Panc1 (cell line): ENCODE results near the gene PPP4C. TPM values are rescaled to one million over a fixed set of nuclear protein-coding genes. Genes with fewer than 3 reads are reported as not detected.
A peak's percentile ranks its signal among the peaks of the same experiment; 100 is the strongest.

Experiments
- ATAC-seq: fragments of 200-7000 bp; cut with Tn5 transposase; 2 replicates; pipeline ENCODE4 v1.9.1; 2020; ENCODE audit warnings: mild to moderate bottlenecking, moderate library complexity
- BruUV-seq: library from RNA; stranded (reverse); fragments of 400-500 nt; replicated peaks from 2 replicates; lab custom pipeline; 2021; lab: Mats Ljungman, UMichigan
- CTCF ChIA-PET: fragments of 300-600 bp; sonication (Branson Sonifier 250); formaldehyde crosslinking; loops from one replicate; lab custom pipeline; 2022; ENCODE audit warnings: antibody characterized with exemption; lab: Charles Lee
- POLR2A ChIA-PET: fragments of 300-600 bp; sonication (Branson Sonifier 250); formaldehyde crosslinking; loops from one replicate; lab custom pipeline; 2022; ENCODE audit warnings: antibody characterized with exemption; lab: Charles Lee
- DNase-seq: peaks from one replicate; pipeline ENCODE4 v3.0.0-alpha.2; 2010; ENCODE audit warnings: low read depth, low spot score
- H3K27ac ChIP-seq: 2 replicates; pipeline ENCODE4 v1.5.1; 2011; ENCODE audit warnings: mild to moderate bottlenecking, low read length, inconsistent platforms
- H3K27me3 ChIP-seq: fragments of 200-500 bp; sonication (Bioruptor generic); 2 replicates; pipeline ENCODE4 v1.6.0; 2014; ENCODE audit warnings: low read length, inconsistent platforms; ENCODE audit not compliant: control insufficient read depth, insufficient read depth
- H3K36me3 ChIP-seq: fragments of 200-500 bp; sonication (Bioruptor generic); 2 replicates; pipeline ENCODE4 v1.5.1; 2014; ENCODE audit warnings: inconsistent platforms, mild to moderate bottlenecking, low read length, moderate library complexity; ENCODE audit not compliant: control insufficient read depth, insufficient read depth
- H3K4me1 ChIP-seq: 2 replicates; pipeline ENCODE4 v1.5.1; 2011; ENCODE audit warnings: inconsistent platforms, mild to moderate bottlenecking, low read length, moderate library complexity; ENCODE audit not compliant: control insufficient read depth, insufficient read depth
- H3K4me3 ChIP-seq, 2 experiments: 2 replicates each; pipeline ENCODE4 v1.5.1; 2011 to 2012; ENCODE audit warnings: low read depth in 2 of 2, low read length in 2 of 2, mild to moderate bottlenecking in 2 of 2, inconsistent platforms in 1 of 2, moderate library complexity in 1 of 2
- H3K9me3 ChIP-seq: fragments of 200-500 bp; sonication (Bioruptor generic); 2 replicates; pipeline ENCODE4 v1.5.1; 2014; ENCODE audit warnings: low read depth, mild to moderate bottlenecking, inconsistent platforms, low read length, moderate library complexity; ENCODE audit not compliant: control insufficient read depth, insufficient read depth
- POLR2AphosphoS5 ChIP-seq: IDR thresholded peaks from 2 replicates; pipeline ENCODE4 v1.6.1; 2012; ENCODE audit warnings: mild to moderate bottlenecking, low read depth, low read length, moderate library complexity
- REST ChIP-seq, 2 experiments: IDR thresholded peaks; 2 replicates each; pipeline ENCODE4 v1.6.1; 2011 to 2012; ENCODE audit warnings: low read depth in 2 of 2, control low read depth in 1 of 2, low read length in 1 of 2, mild to moderate bottlenecking in 1 of 2, moderate library complexity in 1 of 2; ENCODE audit not compliant: insufficient read depth in 1 of 2
- SIN3A ChIP-seq: IDR thresholded peaks from 2 replicates; pipeline ENCODE4 v1.6.1; 2012; ENCODE audit warnings: low read depth, mild to moderate bottlenecking, low read length, moderate library complexity, borderline replicate concordance; ENCODE audit not compliant: insufficient read depth
- TCF7L2 ChIP-seq: IDR thresholded peaks from 2 replicates; pipeline ENCODE4 v1.6.1; 2011; ENCODE audit warnings: mild to moderate bottlenecking, low read depth, low read length, inconsistent platforms
- in situ Hi-C: cut with HindIII; loops from 2 replicates; pipeline ENCODE4 v1.10.0; 2016; ENCODE audit warnings: low sequenced_read_pairs, low pct_unique_long_range_greater_than_20kb
- intact Hi-C: fragments of 100-400 bp; cut with micrococcal nuclease; formaldehyde crosslinking; loops from one replicate; pipeline ENCODE4 v1.10.0; 2022; ENCODE audit not compliant: unreplicated experiment
- total RNA-seq: library from RNA; stranded (reverse); gene quantifications from one replicate; pipeline ENCODE4 v1.2.1, GENCODE V29; 2021; ENCODE audit not compliant: unreplicated experiment
- TF ChIP-seq, protein P1 (sequence below): fragments of 450-650 bp; IDR thresholded peaks from 2 replicates; pipeline ENCODE4 v1.5.1; 2017; ENCODE audit warnings: mild to moderate bottlenecking

Gene PPP4C
- total RNA-seq, 1 experiment from 2014 or later: 186 TPM

GRCh38 chr16:30063893-30064728 lies 11.7 kb upstream of the PPP4C start:
- POLR2A ChIA-PET: no interaction called here
- no TSS peak for BruUV-seq

GRCh38 chr16:30064729-30065101 lies 11.1 kb upstream of the PPP4C start:
- H3K4me1 ChIP-seq: peaks cover 36% of the 10 kb centered on the region
- no TSS peak for BruUV-seq
- TF ChIP-seq REST (IDR thresholded peaks at IDR 0.05; ENCODE audit: insufficient read depth in 1 of 2, low read depth in 2 of 2, low read length in 1 of 2) (no peak), SIN3A (no peak), TCF7L2 (no peak), POLR2AphosphoS5 (no peak)
- TF ChIP-seq, protein P1, sequence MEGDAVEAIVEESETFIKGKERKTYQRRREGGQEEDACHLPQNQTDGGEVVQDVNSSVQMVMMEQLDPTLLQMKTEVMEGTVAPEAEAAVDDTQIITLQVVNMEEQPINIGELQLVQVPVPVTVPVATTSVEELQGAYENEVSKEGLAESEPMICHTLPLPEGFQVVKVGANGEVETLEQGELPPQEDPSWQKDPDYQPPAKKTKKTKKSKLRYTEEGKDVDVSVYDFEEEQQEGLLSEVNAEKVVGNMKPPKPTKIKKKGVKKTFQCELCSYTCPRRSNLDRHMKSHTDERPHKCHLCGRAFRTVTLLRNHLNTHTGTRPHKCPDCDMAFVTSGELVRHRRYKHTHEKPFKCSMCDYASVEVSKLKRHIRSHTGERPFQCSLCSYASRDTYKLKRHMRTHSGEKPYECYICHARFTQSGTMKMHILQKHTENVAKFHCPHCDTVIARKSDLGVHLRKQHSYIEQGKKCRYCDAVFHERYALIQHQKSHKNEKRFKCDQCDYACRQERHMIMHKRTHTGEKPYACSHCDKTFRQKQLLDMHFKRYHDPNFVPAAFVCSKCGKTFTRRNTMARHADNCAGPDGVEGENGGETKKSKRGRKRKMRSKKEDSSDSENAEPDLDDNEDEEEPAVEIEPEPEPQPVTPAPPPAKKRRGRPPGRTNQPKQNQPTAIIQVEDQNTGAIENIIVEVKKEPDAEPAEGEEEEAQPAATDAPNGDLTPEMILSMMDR: no peak

More at GRCh38 chr16:30063893-30064728, 11.7 kb upstream of the PPP4C start:
- Histone ChIP-seq H3K9me3 (no peaks in the 10 kb centered on the region), H3K4me3 (peak overlapping the region; percentile 67 to 90), H3K27me3 (no peaks in the 10 kb centered on the region), H3K27ac (peak overlapping the region; percentile 91), H3K4me1 (peaks cover 30% of the 10 kb centered on the region), H3K36me3 (peaks cover 21% of the 10 kb centered on the region)
- ATAC-seq (peak; percentile 18), DNase-seq (no peak)
- CTCF ChIA-PET: interaction anchor here (1.1 kb wide), 1 partner anchor 9 kb away, joined by 4 read pairs; no protein-coding TSS in a partner anchor
- TF ChIP-seq, protein P1: no peak; the same call in 1 of the 2 replicates
- peak; percentile 62 for TF ChIP-seq POLR2AphosphoS5
- TF ChIP-seq REST (IDR thresholded peaks at IDR 0.05; ENCODE audit: insufficient read depth in 1 of 2, low read depth in 2 of 2, low read length in 1 of 2): no peak
- TF ChIP-seq TCF7L2: peak; percentile 39; the same call in 1 of the 2 replicates
- intact Hi-C loops (no loop called here), in situ Hi-C loops (no loop called here)

More at GRCh38 chr16:30064729-30065101, 11.1 kb upstream of the PPP4C start:
- DNase-seq (no peak), ATAC-seq (peak; percentile 7; the same call in 1 of the 2 replicates)
- peaks cover 27% of the 10 kb centered on the region for H3K36me3 ChIP-seq
- H3K27me3 ChIP-seq: no peaks in the 10 kb centered on the region
- no peaks in the 10 kb centered on the region for H3K9me3 ChIP-seq
- in situ Hi-C loops (no loop called here), intact Hi-C loops (no loop called here)
- H3K27ac ChIP-seq: peak overlapping the region; percentile 91
- POLR2A ChIA-PET: interaction anchor here (1.3 kb wide), 1 partner anchor 12 kb away, joined by 5 read pairs; a partner anchor contains a TSS
- CTCF ChIA-PET: no interaction called here
- H3K4me3 ChIP-seq: peak overlapping the region; percentile 67 to 90
